GM21723 (cell line): ENCODE measurements around the gene WDR88.

Source experiments
- ATAC-seq: cut with Tn5 transposase; IDR thresholded peaks from one replicate; pipeline ENCODE4 v1.9.1; 2021; ENCODE audit warnings: mild to moderate bottlenecking, moderate library complexity; ENCODE audit not compliant: unreplicated experiment

WDR88 gene

GRCh38 chr19:33132021-33132420 is at the start of gene WDR88:
WDR88 (plus strand) TSS chr19:33132114; CDS start chr19:33132170, 56 bp downstream.
- no peak for ATAC-seq

- no peak for ATAC-seq
Measured at GRCh38 chr19:33085570-33086128, 46.3 kb upstream of the WDR88 start.

- no peak for ATAC-seq
Measured at GRCh38 chr19:33086955-33087354, 45.0 kb upstream of the WDR88 start.

- ATAC-seq: no peak
Measured at GRCh38 chr19:33089010-33089409, 42.9 kb upstream of the WDR88 start.

- ATAC-seq: no peak
Measured at GRCh38 chr19:33090179-33090578, 41.7 kb upstream of the WDR88 start.

- ATAC-seq: no peak
Measured at GRCh38 chr19:33093420-33094210, 38.3 kb upstream of the WDR88 start.

GRCh38 chr19:33094436-33095067 is 37.4 kb upstream of the WDR88 start:
- ATAC-seq: no peak

- ATAC-seq: no peak
Measured at GRCh38 chr19:33096005-33096404, 35.9 kb upstream of the WDR88 start.

GRCh38 chr19:33098055-33098534 is 33.8 kb upstream of the WDR88 start:
- ATAC-seq: no peak

- ATAC-seq: no peak
Measured at GRCh38 chr19:33100894-33101644, 30.8 kb upstream of the WDR88 start.

GRCh38 chr19:33102893-33103292 is 29.0 kb upstream of the WDR88 start:
- ATAC-seq: no peak

GRCh38 chr19:33108161-33108560 is 23.8 kb upstream of the WDR88 start:
- no peak for ATAC-seq

GRCh38 chr19:33110137-33110910 is 21.6 kb upstream of the WDR88 start:
- ATAC-seq: no peak

GRCh38 chr19:33111587-33111986 is 20.3 kb upstream of the WDR88 start:
- ATAC-seq: no peak

GRCh38 chr19:33114312-33114711 is 17.6 kb upstream of the WDR88 start:
- ATAC-seq: no peak

- no peak for ATAC-seq
Measured at GRCh38 chr19:33117501-33117900, 14.4 kb upstream of the WDR88 start.

GRCh38 chr19:33118643-33119042 is 13.3 kb upstream of the WDR88 start:
- no peak for ATAC-seq

GRCh38 chr19:33124207-33125098 is 7.5 kb upstream of the WDR88 start:
- no peak for ATAC-seq

- ATAC-seq: peak; percentile 74
Measured at GRCh38 chr19:33125929-33126388, 6.0 kb upstream of the WDR88 start.
